IPS-11a (cell line): ENCODE results near the gene HINT3.
"Not testable (repeated sequence)": the region's sequence is repeated elsewhere in the genome, so short reads cannot be mapped to it uniquely, and the experiment has no call there.

Experiments used
- H3K4me3 ChIP-seq: one replicate; pipeline ENCODE4 v1.5.1; 2013; ENCODE audit warnings: low read depth, low read length, control low read depth

Gene HINT3

DNA sequence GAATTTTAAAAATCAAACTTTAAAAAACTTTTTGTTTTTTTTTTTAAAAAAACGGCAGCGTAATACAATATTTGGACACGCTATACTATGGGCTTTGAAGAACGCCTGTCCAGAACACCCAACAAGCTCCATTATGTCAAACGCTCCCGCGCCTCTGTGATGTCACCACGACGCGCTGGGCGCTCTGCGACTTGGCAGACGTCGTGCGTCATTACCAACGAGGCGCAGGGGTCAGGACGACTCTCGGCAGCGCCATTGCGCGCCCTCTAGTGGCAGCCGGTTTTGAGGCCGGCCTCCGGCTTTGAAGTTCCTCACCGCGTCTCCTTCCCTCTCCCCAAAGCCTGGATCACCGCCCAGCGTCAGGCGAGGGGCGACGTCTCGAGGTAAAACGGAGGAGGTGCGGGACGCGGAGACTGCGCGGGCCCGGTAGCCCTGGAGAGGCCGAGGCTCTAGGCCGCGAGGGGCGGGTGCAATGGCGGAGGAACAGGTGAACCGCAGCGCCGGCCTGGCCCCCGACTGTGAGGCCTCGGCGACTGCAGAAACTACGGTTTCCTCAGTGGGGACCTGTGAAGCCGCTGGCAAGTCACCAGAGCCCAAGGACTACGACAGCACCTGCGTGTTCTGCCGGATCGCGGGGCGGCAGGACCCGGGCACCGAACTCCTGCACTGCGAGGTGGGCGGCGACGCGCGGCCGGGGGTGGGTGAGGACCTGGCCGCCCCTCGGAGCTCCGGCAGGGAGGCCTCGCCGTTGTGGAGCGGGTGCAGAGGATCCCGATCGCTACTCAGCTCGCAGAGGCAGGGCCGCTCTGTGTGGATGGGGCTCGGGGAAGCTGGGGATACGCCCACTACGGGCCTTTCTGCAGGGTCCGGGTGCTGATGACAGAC is at the start of gene HINT3:
TSS of gene HINT3 (plus strand) at position 265 of the 885 bp plus-strand sequence. CDS start at position 473, 208 bp downstream.
- peak within 1 kb of the TSS; percentile 65 for H3K4me3 ChIP-seq

DNA sequence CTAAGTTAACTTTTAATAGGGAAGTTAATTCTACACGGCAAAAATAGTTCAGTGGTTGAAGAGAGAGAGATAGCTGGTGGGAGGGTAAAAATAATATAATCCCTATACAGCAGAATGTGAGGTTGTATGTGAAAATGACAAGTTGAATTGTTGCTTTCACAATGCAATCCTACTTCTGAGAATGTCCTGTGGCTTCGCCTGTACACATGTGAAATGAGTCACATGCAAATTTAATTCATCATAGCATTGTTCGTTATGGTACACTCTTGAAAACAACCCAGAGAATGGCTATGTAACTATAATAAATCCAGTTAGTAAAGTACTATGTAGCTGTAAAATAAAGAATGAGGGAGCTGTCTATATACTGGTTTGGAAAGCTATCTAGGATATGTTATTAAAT is 46.0 kb upstream of the HINT3 start:
- H3K4me3 ChIP-seq: no peak overlapping the region

DNA sequence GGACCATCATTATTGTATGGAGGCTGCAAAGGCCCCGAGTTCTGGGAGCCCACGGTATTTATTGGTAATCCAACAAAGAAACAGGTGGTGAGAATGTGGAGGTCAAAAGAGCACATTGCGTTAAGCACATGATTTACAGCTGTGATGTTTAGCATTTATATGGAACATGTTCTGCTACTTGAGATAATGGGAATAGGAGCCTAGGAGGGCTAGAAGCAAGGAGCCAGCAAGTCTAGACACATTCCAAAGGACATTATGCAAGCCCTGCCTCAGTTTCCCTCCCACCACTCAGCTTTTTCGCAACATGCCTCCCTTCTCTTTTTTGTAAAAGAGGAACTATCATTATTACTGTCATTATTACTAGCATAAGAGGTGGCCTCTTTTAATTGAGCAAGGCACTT is 45.5 kb upstream of the HINT3 start:
- not testable (repeated sequence) for H3K4me3 ChIP-seq

DNA sequence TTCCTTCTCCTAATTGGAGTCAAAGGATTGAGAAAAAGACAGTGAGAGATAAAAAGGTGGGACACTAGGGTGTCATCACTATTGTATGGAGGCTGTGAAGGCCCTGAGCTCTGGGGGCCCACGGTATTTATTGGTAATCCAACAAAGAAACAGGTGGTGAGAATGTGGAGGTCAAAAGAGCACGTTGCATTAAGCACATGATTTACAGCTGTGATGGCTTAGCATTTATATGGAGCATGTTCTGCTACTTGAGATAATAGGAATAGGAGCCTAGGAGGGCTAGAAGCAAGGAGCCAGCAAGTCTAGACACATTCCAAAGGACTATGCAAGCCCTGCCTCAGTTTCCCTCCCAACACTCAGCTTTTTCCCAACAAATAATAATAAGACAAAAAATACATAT is 44.1 kb upstream of the HINT3 start:
- H3K4me3 ChIP-seq: not testable (repeated sequence)

DNA sequence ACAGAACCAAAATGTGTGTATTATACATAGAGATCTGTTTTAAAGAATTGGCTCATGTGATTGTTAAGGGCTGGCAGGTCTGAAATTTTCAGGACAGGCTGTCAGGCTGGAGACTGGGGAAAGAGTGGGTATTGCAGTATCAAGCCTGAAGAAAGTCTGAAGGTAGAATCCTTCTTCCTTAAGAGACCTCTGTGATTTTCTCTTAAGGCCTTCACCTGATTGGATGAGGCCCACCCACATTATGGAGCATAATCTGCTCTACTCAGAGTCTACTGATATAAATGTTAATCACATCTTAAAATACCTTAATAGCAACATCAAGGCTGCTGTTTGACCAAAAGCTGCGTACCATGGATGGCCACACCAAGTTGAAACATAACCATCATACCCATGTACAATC is 43.4 kb upstream of the HINT3 start:
- no peak overlapping the region for H3K4me3 ChIP-seq

DNA sequence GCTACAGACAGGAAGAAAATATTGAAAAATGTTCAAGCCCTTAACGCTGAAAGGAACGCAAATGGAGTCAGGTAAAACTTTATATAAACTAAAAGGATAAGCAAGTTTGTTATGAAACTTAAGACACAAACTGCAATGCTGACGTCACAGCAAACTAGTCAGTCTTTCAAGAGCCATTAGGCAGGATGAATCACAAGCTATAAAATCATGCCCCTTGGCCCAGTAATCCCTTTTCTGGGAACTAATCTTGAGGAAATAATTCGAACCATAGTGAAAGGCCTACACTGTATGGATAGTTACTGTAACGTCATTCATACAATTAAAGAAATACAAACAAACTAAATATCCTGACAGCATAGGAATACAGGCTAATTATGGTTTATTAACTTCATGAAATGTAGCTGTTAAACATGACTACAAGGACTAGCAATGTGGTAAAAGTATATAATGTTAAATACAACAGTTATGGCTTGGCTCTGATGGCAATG is 42.7 kb upstream of the HINT3 start:
- no peak overlapping the region for H3K4me3 ChIP-seq

DNA sequence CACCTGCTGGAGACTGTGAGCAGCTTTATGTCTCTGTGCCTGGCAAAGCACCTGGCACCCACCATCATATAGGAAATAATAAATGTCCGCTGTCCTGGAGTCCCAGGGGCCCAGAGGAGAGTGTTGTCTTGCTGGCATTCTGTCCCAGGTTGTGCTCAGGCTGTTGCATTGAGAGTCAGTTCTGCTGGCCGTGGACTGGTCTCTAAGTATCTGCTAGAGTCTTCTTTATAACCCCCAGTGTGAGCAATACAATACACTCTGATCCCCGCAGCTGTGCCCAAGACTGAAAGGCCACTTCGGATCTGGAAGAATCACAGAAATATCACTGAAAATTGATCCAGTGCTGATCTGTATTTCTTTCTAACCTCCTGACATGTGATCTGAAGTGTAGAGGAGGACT is 38.3 kb upstream of the HINT3 start:
- H3K4me3 ChIP-seq: no peak overlapping the region

DNA sequence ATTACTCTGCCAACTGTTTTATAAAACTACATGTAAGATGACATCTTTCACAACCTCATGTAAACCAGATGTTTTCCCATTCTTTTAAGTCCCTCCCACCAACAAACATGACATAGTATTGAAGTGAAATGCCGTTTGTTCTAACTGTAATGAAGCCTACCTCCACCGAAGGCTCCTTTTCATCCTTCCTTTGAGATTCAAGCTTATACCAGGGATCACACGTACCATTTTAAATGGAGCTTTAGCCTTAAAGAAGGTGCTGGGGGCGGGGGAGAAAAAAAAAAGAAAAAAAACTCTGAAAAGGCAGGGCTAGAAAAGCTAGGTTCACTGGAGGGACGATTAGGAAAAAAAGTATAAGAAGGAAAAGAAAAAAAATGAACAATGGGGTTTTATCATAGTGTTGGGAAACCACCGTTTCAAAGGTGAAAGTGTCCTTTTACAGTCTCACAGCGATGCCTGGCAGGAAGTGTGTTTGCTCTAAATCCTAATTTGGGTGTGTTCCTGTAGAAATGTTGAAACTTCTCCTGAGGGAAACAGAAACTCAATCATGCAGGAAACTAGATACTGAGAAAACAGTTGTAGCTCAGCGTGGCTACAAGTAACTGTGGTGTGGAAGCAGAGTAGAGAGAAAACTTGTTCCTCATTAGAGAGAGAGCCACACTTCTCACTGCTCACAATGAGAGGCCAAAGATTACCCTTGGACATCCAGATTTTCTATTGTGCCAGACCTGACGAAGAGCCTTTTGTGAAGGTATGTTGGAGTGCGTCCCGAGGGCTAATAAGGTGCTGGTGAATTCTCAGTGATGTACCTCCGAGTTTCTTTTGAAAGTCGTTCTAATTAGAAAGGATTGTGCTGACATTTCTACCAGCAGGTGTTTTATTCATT is 37.6 kb upstream of the HINT3 start:
- H3K4me3 ChIP-seq: no peak overlapping the region

DNA sequence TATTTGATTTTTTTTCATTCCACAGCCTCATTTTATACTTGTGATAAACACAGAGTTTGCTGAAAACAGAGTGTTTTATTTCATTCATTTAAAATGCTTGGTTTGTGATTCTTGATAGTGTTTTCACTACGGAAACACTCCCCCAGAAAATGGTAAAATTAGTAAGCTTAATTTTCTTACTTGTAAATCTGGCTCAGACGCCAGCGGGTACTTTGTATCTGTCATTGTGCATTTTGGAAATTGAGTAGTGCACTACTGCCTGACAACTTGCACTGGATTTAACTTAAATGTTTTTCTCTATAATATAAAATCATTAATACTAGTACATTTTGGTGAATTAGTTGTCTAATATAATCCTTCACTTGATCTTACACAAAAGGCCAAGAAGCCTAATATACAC is 37.0 kb upstream of the HINT3 start:
- no peak overlapping the region for H3K4me3 ChIP-seq

DNA sequence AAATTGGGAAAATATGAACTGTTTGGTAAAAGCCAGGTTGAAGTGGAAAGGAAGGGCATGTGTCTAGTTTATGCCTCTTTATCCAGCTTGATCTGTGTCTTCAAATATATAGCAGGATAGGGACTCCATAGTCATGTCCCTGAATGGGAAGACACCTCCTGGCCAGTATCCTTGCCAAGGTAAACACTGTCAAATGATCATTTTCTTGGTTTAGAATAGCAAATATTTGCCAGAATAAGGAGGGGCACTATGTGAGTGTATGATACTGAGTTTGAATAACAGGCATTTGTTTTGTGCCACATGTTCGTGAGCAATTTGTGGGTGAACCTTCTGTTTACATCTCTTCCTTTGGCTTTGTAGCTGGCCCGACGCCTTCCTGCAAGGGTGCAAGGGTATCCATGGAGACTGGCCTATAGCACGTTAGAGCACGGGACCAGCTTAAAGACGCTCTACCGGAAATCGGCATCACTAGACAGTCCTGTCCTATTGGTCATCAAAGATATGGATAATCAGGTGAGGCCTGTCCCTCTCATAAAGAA is 34.2 kb upstream of the HINT3 start:
- H3K4me3 ChIP-seq: no peak overlapping the region

DNA sequence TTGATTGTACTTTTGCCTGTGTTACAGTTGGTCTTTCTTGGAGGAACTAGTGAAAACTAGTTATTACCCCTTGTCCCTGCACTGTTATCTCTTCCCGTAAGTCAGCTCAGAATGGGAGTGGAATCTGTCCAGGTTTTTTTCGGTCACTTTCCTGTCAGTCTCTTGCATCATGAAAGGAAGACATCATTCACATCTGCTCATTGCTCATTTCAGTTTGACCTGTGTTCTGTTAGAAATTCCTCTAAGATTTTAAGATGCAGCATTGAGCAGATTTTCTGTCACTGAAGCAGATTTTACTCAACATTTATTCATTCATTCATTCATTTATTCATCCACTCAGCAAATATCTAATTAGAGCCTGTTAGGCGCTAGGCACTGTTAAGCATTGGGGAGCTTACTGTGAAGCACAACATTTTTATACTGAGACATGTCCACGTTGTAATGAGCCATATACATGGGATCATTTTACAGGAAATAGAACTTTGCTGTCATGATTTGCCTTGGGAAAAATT is 33.1 kb upstream of the HINT3 start:
- no peak overlapping the region for H3K4me3 ChIP-seq

DNA sequence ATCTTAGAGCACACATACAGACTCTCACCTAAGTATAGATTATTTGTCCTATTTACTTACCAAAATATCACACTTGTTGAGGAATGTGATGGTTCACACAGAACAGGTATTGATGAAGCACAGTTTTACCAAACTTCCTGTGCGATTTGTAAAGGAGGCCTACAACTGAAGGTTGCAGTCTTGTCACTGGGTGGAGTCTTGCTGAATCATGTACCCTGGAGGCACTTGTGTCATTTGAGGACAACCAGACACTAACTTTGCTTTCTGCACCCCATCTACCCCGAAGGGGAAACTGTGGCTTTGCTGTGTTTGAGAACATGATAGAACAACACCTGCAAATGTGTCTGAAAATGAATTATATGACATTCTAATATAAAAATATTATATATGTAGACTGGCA is 32.4 kb upstream of the HINT3 start:
- no peak overlapping the region for H3K4me3 ChIP-seq

DNA sequence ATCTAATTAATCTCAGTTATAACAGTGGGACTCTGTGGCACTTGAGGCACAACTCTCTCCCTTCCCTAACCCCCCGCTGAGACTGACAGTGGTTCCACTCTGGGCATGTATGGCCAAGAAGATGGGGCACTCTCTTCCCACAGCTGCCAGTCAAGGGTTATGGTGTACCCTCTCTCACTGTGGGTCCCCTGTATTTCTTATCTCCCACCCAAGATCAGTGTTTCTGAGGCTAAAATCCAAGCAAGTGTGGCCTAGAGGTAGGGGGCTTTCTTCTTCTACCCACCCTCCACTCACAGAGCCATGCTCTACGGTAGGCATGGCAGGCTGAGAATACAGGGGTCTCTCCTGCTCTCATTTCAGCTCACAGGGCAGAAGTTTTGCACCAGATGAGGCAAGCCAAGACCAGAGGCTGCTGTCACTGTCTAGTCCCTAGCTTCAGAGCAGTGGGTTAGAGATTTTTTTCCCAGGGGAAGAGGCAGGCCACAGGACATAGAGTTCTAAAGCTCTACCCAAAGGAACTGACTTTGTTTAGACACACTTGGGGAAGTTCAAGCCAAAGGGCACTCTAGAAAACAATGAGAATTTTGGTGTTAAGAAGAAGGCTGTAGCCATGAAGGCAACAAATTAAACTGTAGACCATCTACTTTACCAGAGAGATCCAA is 31.7 kb upstream of the HINT3 start:
- H3K4me3 ChIP-seq: no peak overlapping the region

DNA sequence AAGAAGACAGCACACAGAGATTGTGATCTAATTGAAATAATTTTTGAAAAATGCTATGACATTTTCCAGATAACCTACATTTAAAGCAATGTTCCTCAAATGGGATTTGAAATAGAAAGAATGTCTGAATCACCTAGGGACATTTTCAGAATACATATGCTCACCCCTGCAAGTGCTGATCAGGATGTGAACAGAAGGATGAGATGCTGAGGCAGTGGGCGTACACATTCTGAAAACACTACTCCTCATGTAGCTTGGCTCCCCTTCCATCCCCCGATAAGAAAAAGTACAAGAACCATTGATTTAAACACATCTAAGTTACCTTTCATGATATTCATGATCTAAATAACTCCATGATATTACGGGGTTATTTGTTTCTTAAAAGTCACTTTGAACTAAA is 29.9 kb upstream of the HINT3 start:
- no peak overlapping the region for H3K4me3 ChIP-seq

DNA sequence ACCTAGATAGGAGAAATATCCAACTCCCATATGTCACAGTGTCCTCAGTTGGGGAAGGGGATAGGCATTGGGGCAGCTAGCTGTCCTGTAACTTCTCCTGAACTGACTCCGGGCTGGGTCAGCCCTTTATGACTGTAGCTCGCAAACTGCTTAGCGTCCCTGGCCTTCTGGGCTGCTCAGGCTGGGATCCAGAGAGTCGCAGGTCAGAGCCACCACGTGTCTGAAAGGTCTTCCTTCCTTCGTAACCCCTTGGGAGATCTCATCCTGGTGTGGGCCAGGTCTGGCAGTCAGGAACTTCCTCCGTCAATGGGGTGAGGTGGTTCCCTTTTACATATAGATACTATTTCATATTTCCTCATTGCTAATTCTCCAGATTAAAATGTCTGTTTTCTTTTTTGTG is 28.8 kb upstream of the HINT3 start:
- no peak overlapping the region for H3K4me3 ChIP-seq

DNA sequence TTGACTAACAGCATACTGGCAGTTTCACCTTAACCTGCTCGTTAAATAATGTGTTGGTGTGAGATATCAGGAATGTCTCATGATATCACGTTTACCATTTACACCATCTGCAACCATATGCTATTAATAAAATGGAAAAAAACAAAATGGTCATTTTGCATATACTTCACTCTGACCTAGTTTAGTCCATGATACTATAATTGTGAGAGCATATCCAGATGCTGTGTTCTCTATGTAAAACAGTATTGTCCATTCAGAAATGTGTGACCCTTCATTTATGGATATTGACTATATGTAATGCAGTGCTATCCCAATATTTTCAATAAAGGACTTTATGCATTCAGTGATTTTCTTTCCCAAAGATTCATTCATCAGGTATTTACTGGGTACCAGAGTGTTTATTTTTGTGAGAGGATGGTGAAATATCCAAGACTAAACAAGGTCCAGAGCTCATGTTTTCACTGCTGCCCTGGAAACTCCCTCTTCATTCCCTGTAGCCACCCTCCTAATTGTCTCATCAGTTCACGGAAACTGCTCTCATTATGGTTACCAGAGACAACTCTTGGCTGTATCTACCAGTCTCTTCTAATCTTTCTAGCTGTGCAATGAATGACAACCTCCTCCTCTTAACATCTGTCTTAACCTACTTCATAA is 25.7 kb upstream of the HINT3 start:
- no peak overlapping the region for H3K4me3 ChIP-seq

DNA sequence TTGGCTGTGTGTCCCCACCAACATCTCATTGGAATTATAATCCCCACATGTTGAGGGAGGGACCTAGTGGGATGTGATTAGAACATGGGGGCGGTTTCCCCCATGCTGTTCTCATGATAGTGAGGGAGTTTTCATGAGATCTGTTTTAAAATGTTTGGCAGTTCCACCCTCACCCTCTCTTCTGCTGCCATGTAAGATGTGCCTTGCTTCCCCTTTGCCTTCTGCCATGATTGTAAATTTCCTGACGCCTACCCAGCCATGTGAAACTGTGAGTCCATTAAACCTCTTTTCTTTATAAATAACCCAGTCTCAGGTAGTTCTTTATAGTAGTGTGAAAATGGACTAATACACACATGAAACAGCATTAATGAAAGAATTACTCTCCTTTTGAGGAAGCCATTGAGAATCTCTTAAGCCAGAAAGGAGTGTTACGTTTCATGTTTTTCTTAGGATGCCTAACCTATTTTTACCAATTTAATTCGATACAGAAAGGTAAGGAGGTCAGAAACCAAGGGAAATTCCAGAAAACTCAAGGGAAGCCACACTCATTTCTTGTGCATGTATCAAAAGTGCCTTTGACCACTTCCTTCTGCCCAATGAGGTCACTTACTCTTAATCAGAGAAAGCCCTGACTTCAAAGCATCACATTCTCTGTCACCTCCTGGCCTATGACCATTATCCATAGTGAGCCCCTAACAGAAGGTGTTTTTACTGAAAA is 24.7 kb upstream of the HINT3 start:
- H3K4me3 ChIP-seq: no peak overlapping the region

DNA sequence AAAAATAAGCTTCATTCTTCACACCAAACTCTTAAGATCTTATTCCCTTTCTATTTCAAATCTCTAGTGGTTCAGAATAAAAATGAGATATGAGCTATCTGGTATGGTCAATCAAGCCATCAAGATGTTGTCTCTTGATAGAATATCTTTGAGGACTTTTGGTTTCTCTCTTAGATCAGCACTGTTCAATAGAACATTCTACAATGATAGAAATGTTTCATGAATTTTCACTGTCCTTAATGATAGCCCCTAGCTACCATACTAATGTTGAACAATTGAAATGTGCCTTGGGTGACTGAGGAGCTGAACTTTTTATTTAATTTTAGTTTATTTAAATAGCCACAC is 24.1 kb upstream of the HINT3 start:
- no peak overlapping the region for H3K4me3 ChIP-seq

DNA sequence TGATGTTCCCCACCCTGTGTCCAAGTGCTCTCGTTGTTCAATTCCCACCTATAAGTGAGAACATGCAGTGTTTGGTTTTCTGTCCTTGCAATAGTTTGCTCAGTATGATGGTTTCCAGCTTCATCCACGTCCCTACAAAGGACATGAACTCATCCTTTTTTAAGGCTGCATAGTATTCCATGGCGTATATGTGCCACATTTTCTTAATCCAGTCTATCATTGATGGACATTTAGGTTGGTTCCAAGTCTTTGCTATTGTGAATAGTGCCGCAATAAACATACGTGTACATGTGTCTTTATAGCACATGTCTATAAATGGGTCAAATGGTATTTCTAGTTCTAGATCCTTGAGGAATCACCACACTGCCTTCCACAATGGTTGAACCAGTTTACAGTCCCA is 21.1 kb upstream of the HINT3 start:
- H3K4me3 ChIP-seq: not testable (repeated sequence)

DNA sequence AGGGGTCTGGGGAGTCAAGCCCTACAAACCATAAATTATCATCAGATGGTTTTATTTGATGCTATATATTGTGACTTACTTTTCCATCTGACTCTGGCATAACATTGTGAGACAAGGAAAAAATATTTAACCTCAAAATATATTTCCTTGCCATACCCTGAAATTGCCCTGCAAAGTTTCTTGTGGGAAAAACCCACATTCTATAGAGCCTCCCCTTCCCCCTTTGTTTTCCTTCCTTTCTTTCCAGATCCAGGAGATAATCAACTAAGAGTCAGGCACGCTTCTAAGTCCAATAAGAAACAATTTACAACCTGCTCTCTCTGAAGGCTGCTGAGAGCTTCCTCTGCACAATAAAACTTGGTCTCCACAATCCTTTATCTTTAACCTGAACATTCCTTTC is 17.5 kb upstream of the HINT3 start:
- no peak overlapping the region for H3K4me3 ChIP-seq
